K562 (cell line): ENCODE results near the gene UQCRC1. TPM values are rescaled to one million over a fixed set of nuclear protein-coding genes. Genes with fewer than 3 reads are reported as not detected.

Experiments
- CEBPZ ChIP-seq: fragments of 150-350 bp; IDR thresholded peaks from 2 replicates; pipeline ENCODE4 v1.6.1; 2014; ENCODE audit warnings: low read depth, mild to moderate bottlenecking, low read length, borderline replicate concordance
- ESRRA ChIP-seq: fragments of 450-650 bp; IDR thresholded peaks from 2 replicates; pipeline ENCODE4 v1.6.1; 2014; ENCODE audit warnings: low read depth, mild to moderate bottlenecking, moderate library complexity, borderline replicate concordance
- GTF2F1 ChIP-seq: IDR thresholded peaks from 2 replicates; pipeline ENCODE4 v1.6.1; 2011; ENCODE audit warnings: low read depth, low read length, improper control_type of control experiment
- HDAC1 ChIP-seq, 2 experiments: fragments of 450-650 bp; IDR thresholded peaks; 2 replicates each; pipeline ENCODE4 v1.6.1; 2016 to 2017; ENCODE audit warnings: inconsistent platforms in 1 of 2, mild to moderate bottlenecking in 1 of 2, moderate library complexity in 1 of 2
- HOXB6 ChIP-seq: fragments of 250-450 bp; sonication (Bioruptor Pico); IDR thresholded peaks from 2 replicates; pipeline ENCODE4 v1.5.1; 2022; ENCODE audit warnings: mild to moderate bottlenecking, borderline replicate concordance
- MCM3 ChIP-seq: fragments of 450-650 bp; IDR thresholded peaks from 2 replicates; pipeline ENCODE4 v1.6.1; 2016
- MEIS2 ChIP-seq: fragments of 450-650 bp; IDR thresholded peaks from 2 replicates; pipeline ENCODE4 v1.6.1; 2014; ENCODE audit warnings: mild to moderate bottlenecking; ENCODE audit not compliant: partially characterized antibody
- PPARD ChIP-seq: fragments of 250-450 bp; sonication (Bioruptor Pico); IDR thresholded peaks from 2 replicates; pipeline ENCODE4 v1.8.0; 2022; ENCODE audit warnings: inconsistent platforms, mild to moderate bottlenecking, moderate library complexity
- SIRT6 ChIP-seq: IDR thresholded peaks from one replicate; pipeline ENCODE4 v1.6.1; 2012; ENCODE audit warnings: low read depth, mild to moderate bottlenecking, control low read depth, inconsistent platforms, low read length, moderate library complexity
- STAT5B ChIP-seq: fragments of 250-450 bp; sonication (Bioruptor Pico); IDR thresholded peaks from 2 replicates; pipeline ENCODE4 v1.8.0; 2021; ENCODE audit warnings: mild to moderate bottlenecking, inconsistent platforms
- TARDBP ChIP-seq: fragments of 450-650 bp; IDR thresholded peaks from 2 replicates; pipeline ENCODE4 v1.6.1; 2016
- TBL1XR1 ChIP-seq, 2 experiments: IDR thresholded peaks; 2 replicates each; pipeline ENCODE4 v1.6.1; 2012; ENCODE audit warnings: improper control_type of control experiment in 2 of 2, low read length in 2 of 2, mild to moderate bottlenecking in 1 of 2
- TBP ChIP-seq: optimal IDR thresholded peaks from 2 replicates; pipeline ENCODE3; 2011; ENCODE audit warnings: low read depth, low read length, improper control_type of control experiment
- TEAD4 ChIP-seq, 2 experiments: sonication (generic) in 1 of 2; formaldehyde crosslinking in 1 of 2; IDR thresholded peaks; 2 replicates each; pipeline versions ENCODE4 v1.6.1 to v1.8.0; 2012 to 2022; ENCODE audit warnings: borderline replicate concordance in 1 of 2, inconsistent platforms in 1 of 2, low read length in 1 of 2, mild to moderate bottlenecking in 1 of 2, missing genetic modification reagents in 1 of 2
- WHSC1 ChIP-seq: IDR thresholded peaks from one replicate; pipeline ENCODE4 v1.6.1; 2012; ENCODE audit warnings: low read length, control low read depth, inconsistent platforms
- ZC3H11A ChIP-seq: IDR thresholded peaks from 2 replicates; pipeline ENCODE4 v1.6.1; 2012; ENCODE audit warnings: low read depth, low read length, improper control_type of control experiment
- ZNF23 ChIP-seq: fragments of 250-450 bp; sonication (Bioruptor Pico); IDR thresholded peaks from 2 replicates; pipeline ENCODE4 v1.4.0; 2020; ENCODE audit warnings: mild to moderate bottlenecking
- ZNF384 ChIP-seq: IDR thresholded peaks from 2 replicates; pipeline ENCODE4 v1.6.1; 2012; ENCODE audit warnings: low read depth, low read length, improper control_type of control experiment
- ZNF398 ChIP-seq: fragments of 250-450 bp; sonication (Bioruptor Pico); IDR thresholded peaks from 2 replicates; pipeline ENCODE4 v1.8.0; 2021; ENCODE audit warnings: moderate library complexity, mild to moderate bottlenecking, inconsistent platforms
- ZNF551 ChIP-seq: fragments of 250-450 bp; sonication (Bioruptor Pico); IDR thresholded peaks from 2 replicates; pipeline ENCODE4 v1.5.0; 2021; ENCODE audit warnings: mild to moderate bottlenecking, moderate library complexity
- polyA plus RNA-seq, 8 experiments: library from polyadenylated mRNA; depleted of rRNA in 4 of 8; stranded (reverse) in 5 of 8; unstranded in 3 of 8; fragments of >200 nt; fragmentation: Nextera tagmentation in 2 of 8; fragmentation: Illumina TruSeq in 1 of 8; extraction: Ambion mirVana in 2 of 8; extraction: Trizol in 1 of 8; gene quantifications; 2 replicates each; pipeline versions ENCODE4 v1.2.1 to v1.2.3, GENCODE V29; 2011 to 2014; ENCODE audit warnings: inconsistent platforms in 1 of 8, missing spikeins in 1 of 8
- total RNA-seq, 7 experiments: library from RNA; depleted of rRNA in 6 of 7; stranded (reverse); fragments of >200 nt in 6 of 7; fragmentation: Illumina TruSeq in 2 of 7; extraction: Trizol in 2 of 7; gene quantifications; 2 replicates each; pipeline versions ENCODE4 v1.2.1 to v1.2.3, GENCODE V29; 2011 to 2021; ENCODE audit warnings: low replicate concordance in 1 of 7
- TF ChIP-seq, protein P1 (sequence below): fragments of 250-450 bp; sonication (Bioruptor Pico); IDR thresholded peaks from 2 replicates; pipeline ENCODE4 v1.8.0; 2021; ENCODE audit warnings: mild to moderate bottlenecking, moderate library complexity
- TF ChIP-seq, protein P2 (sequence below): fragments of 450-650 bp; IDR thresholded peaks from 2 replicates; pipeline ENCODE4 v1.6.1; 2016

The UQCRC1 gene
- total and polyA plus RNA-seq, 9 of the 15 experiments (the other 6 are each of a cell fraction or from before 2014, with no cell fraction given) = 125 to 424 (median 268) TPM

GRCh38 chr3:48555231-48555948 is 54.1 kb downstream of the UQCRC1 start (continued):
- TF ChIP-seq, protein P1, sequence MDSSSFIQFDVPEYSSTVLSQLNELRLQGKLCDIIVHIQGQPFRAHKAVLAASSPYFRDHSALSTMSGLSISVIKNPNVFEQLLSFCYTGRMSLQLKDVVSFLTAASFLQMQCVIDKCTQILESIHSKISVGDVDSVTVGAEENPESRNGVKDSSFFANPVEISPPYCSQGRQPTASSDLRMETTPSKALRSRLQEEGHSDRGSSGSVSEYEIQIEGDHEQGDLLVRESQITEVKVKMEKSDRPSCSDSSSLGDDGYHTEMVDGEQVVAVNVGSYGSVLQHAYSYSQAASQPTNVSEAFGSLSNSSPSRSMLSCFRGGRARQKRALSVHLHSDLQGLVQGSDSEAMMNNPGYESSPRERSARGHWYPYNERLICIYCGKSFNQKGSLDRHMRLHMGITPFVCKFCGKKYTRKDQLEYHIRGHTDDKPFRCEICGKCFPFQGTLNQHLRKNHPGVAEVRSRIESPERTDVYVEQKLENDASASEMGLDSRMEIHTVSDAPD (CRISPR knock-in tag) = no peak
- TF ChIP-seq HOXB6 (no peak), STAT5B (no peak), ZNF23 (no peak), HDAC1 (IDR thresholded peaks at IDR 0.05) (peak in 1 of 2 experiments; percentile 40; a peak in 1 of 4 replicates), TBP (peak; percentile 42), ZNF384 (peak; percentile 59; the same call in 1 of the 2 replicates), MEIS2 (peak; percentile 86), SIRT6 (no peak), TARDBP (no peak), ZNF398 (no peak), GTF2F1 (no peak), PPARD (CRISPR knock-in tag) (no peak), ESRRA (no peak), ZC3H11A (no peak), CEBPZ (no peak), TBL1XR1 (IDR thresholded peaks at IDR 0.05; ENCODE audit: low read length in 2 of 2) (peak in 1 of 2 experiments; percentile 50; a peak in 1 of 4 replicates), WHSC1 (no peak), MCM3 (no peak), TEAD4 (IDR thresholded peaks at IDR 0.05; ENCODE audit: low read length) (peak; percentile 88), TEAD4 (CRISPR knock-in tag; IDR thresholded peaks at IDR 0.05; ENCODE audit: borderline replicate concordance) (no peak), ZNF551 (CRISPR knock-in tag) (no peak)
- TF ChIP-seq, protein P2, sequence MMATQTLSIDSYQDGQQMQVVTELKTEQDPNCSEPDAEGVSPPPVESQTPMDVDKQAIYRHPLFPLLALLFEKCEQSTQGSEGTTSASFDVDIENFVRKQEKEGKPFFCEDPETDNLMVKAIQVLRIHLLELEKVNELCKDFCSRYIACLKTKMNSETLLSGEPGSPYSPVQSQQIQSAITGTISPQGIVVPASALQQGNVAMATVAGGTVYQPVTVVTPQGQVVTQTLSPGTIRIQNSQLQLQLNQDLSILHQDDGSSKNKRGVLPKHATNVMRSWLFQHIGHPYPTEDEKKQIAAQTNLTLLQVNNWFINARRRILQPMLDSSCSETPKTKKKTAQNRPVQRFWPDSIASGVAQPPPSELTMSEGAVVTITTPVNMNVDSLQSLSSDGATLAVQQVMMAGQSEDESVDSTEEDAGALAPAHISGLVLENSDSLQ = peak; percentile 98
